ENCODE data around the gene F12. TPM values are rescaled to one million over a fixed set of nuclear protein-coding genes. Genes with fewer than 3 reads are reported as not detected.

The F12 gene
- total RNA-seq, 1 donor from 2014 or later, result 1.8 TPM

GRCh38 chr5:177456591-177456964, 47.2 kb upstream of the F12 start:
- Mint-ChIP-seq H3K36me3 (ENCODE audit: low read depth) (peaks cover 9% of the 10 kb centered on the region), H3K27me3 (ENCODE audit: low read depth) (no peaks in the 10 kb centered on the region), H3K9me3 (ENCODE audit: low read depth) (no peaks in the 10 kb centered on the region), H3K4me3 (ENCODE audit: unreplicated experiment) (peak overlapping the region; percentile 38), H3K27ac (ENCODE audit: unreplicated experiment) (peak overlapping the region; percentile 92), H3K4me1 (ENCODE audit: low read depth) (peaks cover 17% of the 10 kb centered on the region)
- DNase-seq (ENCODE audit: low spot score), result no peak
- TF ChIP-seq CTCF (IDR thresholded peaks at IDR 0.05), result peak; percentile 72

- TF ChIP-seq CTCF (IDR thresholded peaks at IDR 0.05), result peak; percentile 97
- H3K4me1 Mint-ChIP-seq (ENCODE audit: low read depth), result peaks cover 17% of the 10 kb centered on the region
- DNase-seq (ENCODE audit: low spot score), result no peak
- peak overlapping the region; percentile 92 for H3K27ac Mint-ChIP-seq (ENCODE audit: unreplicated experiment)
- no peaks in the 10 kb centered on the region for H3K9me3 Mint-ChIP-seq (ENCODE audit: low read depth)
- no peaks in the 10 kb centered on the region for H3K27me3 Mint-ChIP-seq (ENCODE audit: low read depth)
- peaks cover 6% of the 10 kb centered on the region for H3K36me3 Mint-ChIP-seq (ENCODE audit: low read depth)
- peak overlapping the region; percentile 68 for H3K4me3 Mint-ChIP-seq (ENCODE audit: unreplicated experiment)
Observed at GRCh38 chr5:177455661-177456590, 46.6 kb upstream of the F12 start.

GRCh38 chr5:177455036-177455660, 45.8 kb upstream of the F12 start:
- no peaks in the 10 kb centered on the region for H3K27me3 Mint-ChIP-seq (ENCODE audit: low read depth)
- no peak for DNase-seq (ENCODE audit: low spot score)
- peak overlapping the region; percentile 68 for H3K4me3 Mint-ChIP-seq (ENCODE audit: unreplicated experiment)
- peaks cover 17% of the 10 kb centered on the region for H3K4me1 Mint-ChIP-seq (ENCODE audit: low read depth)
- no peaks in the 10 kb centered on the region for H3K9me3 Mint-ChIP-seq (ENCODE audit: low read depth)
- TF ChIP-seq CTCF (IDR thresholded peaks at IDR 0.05), result peak; percentile 85
- peak overlapping the region; percentile 74 for H3K27ac Mint-ChIP-seq (ENCODE audit: unreplicated experiment)
- H3K36me3 Mint-ChIP-seq (ENCODE audit: low read depth), result peaks cover 6% of the 10 kb centered on the region

DNA sequence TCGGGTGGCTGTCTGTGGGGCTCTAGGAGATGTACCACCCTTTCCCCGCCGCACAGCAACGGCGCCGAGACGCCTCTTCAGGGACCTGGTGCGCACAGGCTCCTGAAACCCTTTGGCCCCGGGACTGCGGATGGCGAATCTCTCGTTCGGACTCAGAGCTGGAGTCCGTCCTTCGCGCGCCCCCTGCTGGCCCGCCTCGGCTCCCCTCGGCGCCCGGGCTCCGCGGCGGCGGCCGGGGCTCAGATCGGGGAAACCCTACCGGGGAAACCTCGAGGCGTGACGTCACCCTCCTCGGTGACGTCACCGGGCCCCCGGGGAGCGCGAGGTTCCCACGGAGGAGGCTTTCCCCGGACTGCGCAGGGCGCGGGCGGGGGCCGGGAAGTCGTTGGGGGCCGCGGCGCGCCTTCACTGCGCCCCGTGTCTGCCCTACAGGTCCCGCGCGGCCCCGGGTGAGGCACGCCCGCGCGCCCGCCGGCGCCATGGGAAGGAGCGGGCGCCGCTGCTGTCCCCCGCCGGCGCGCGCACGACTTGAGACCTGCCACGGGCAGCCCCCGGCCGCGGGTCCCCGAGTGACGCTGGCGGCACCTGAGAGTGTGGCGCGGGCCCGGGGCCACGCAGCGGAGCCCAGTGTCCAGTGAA, 45.2 kb upstream of the F12 start:
- peak; percentile 92 for TF ChIP-seq CTCF (IDR thresholded peaks at IDR 0.05)
- Mint-ChIP-seq H3K9me3 (ENCODE audit: low read depth) (no peaks in the 10 kb centered on the region), H3K27me3 (ENCODE audit: low read depth) (no peaks in the 10 kb centered on the region), H3K4me3 (ENCODE audit: unreplicated experiment) (peak overlapping the region; percentile 68), H3K36me3 (ENCODE audit: low read depth) (peaks cover 4% of the 10 kb centered on the region), H3K4me1 (ENCODE audit: low read depth) (peaks cover 17% of the 10 kb centered on the region), H3K27ac (ENCODE audit: unreplicated experiment) (peak overlapping the region; percentile 12)
- DNase-seq (ENCODE audit: low spot score), result no peak

- DNase-seq (ENCODE audit: low spot score), result no peak
- Mint-ChIP-seq H3K36me3 (ENCODE audit: low read depth) (peaks cover 4% of the 10 kb centered on the region), H3K27ac (ENCODE audit: unreplicated experiment) (peak overlapping the region; percentile 12), H3K4me3 (ENCODE audit: unreplicated experiment) (peak overlapping the region; percentile 61), H3K27me3 (ENCODE audit: low read depth) (no peaks in the 10 kb centered on the region), H3K9me3 (ENCODE audit: low read depth) (no peaks in the 10 kb centered on the region), H3K4me1 (ENCODE audit: low read depth) (peaks cover 17% of the 10 kb centered on the region)
- no peak for TF ChIP-seq CTCF (IDR thresholded peaks at IDR 0.05)
Observed at GRCh38 chr5:177453852-177454396, 44.6 kb upstream of the F12 start.
